Body of pancreas (tissue), 4 donors: Measurements from ENCODE around the gene SLC9A9. TPM values are rescaled to one million over a fixed set of nuclear protein-coding genes. Genes with fewer than 3 reads are reported as not detected.

Source experiments
- ATAC-seq: fragments of 150-250 bp; one replicate; pipeline ENCODE4 v1.9.1; 2016
- DNase-seq, 4 donors: peaks; one replicate each; pipeline ENCODE4 v3.0.0-alpha.2; 2019
- H3K27ac ChIP-seq, 4 donors: fragments of 200-600 bp; sonication (generic); 1 replicate in 3 of 4; 2 replicates in 1 of 4; pipeline versions ENCODE4 v1.5.1 to v1.6.1; 2016 to 2019; ENCODE audit warnings: mild to moderate bottlenecking in 1 of 4, mixed read lengths in 1 of 4, moderate library complexity in 1 of 4
- H3K27me3 ChIP-seq, 2 donors: fragments of 200-600 bp; sonication (generic); one replicate each; pipeline ENCODE4 v1.6.0; 2016; ENCODE audit warnings: mild to moderate bottlenecking in 1 of 2
- H3K36me3 ChIP-seq, 2 donors: fragments of 200-600 bp; sonication (generic); replicated peaks in 1 of 2; 2 replicates each; pipeline ENCODE4 v1.5.1; 2016; ENCODE audit warnings: low read depth in 2 of 2; ENCODE audit not compliant: insufficient read depth in 1 of 2
- H3K4me1 ChIP-seq: fragments of 200-600 bp; sonication (generic); one replicate; pipeline ENCODE4 v1.6.0; 2016
- H3K4me3 ChIP-seq, 2 donors: fragments of 200-600 bp; sonication (generic); 1 replicate in 1 of 2; 2 replicates in 1 of 2; pipeline ENCODE4 v1.5.1; 2016 to 2019
- H3K9me3 ChIP-seq, 3 donors: fragments of 200-600 bp; sonication (generic); 1 replicate in 2 of 3; 2 replicates in 1 of 3; pipeline ENCODE4 v1.5.1; 2016
- CTCF ChIP-seq, 7 experiments: fragments of 450-650 bp in 4 of 7; fragments of 200-600 bp in 3 of 7; sonication (generic) in 3 of 7; IDR thresholded peaks; one replicate each; pipeline ENCODE4 v1.5.1; 2016 to 2019; ENCODE audit warnings: antibody characterized with exemption in 7 of 7
- POLR2A ChIP-seq, 3 donors: fragments of 450-650 bp; IDR thresholded peaks; one replicate each; pipeline ENCODE4 v1.6.1; 2016; ENCODE audit warnings: antibody characterized with exemption in 3 of 3, mild to moderate bottlenecking in 2 of 3
- WGBS, 2 donors: methylation state at CpG; one replicate each; pipeline ENCODE4 v1.1.5; 2017; 5-methylcytosine and 5-hydroxymethylcytosine counted together
- intact Hi-C: fragments of 100-400 bp; cut with DNase I; formaldehyde crosslinking; loops from one replicate; pipeline ENCODE4 v1.15.1; 2023
- total RNA-seq, 2 donors: library from RNA; depleted of rRNA; stranded (reverse); fragments of >200 nt; gene quantifications; one replicate each; pipeline ENCODE4 v1.1.0, GENCODE V29; 2016

Gene SLC9A9
- total RNA-seq, 2 donors from 2014 or later, result 1.6 to 2.3 TPM

GRCh38 chr3:143693506-143693905 is 154.8 kb downstream of the SLC9A9 start:
- TF ChIP-seq CTCF (IDR thresholded peaks at IDR 0.05) (no peak), POLR2A (IDR thresholded peaks at IDR 0.05) (no peak)
- Histone ChIP-seq H3K9me3 (no peaks in the 10 kb centered on the region), H3K4me3 (no peak overlapping the region), H3K27me3 (no peaks in the 10 kb centered on the region), H3K4me1 (no peaks in the 10 kb centered on the region), H3K36me3 (no peaks in the 10 kb centered on the region), H3K27ac (no peak overlapping the region)
- intact Hi-C loops, result no loop called here
- whole genome bisulfite sequencing, 2 donors, result 38 to 63% methylated on average over 1 of the region's 1 CpG
- DNase-seq (no peak), ATAC-seq (no peak)

GRCh38 chr3:143686638-143687197 is 161.6 kb downstream of the SLC9A9 start:
- DNase-seq, result no peak
- no peak overlapping the region for H3K27ac ChIP-seq
- H3K27me3 ChIP-seq, result no peaks in the 10 kb centered on the region
- WGBS, 2 donors, result 39 to 49% methylated on average over 5 of the region's 5 CpGs
- TF ChIP-seq CTCF (IDR thresholded peaks at IDR 0.05) (no peak), POLR2A (IDR thresholded peaks at IDR 0.05) (no peak)
- no peak for ATAC-seq
- H3K9me3 ChIP-seq, result no peaks in the 10 kb centered on the region
- intact Hi-C loops, result no loop called here
- H3K4me3 ChIP-seq, result no peak overlapping the region
- no peaks in the 10 kb centered on the region for H3K36me3 ChIP-seq
- no peaks in the 10 kb centered on the region for H3K4me1 ChIP-seq

GRCh38 chr3:143685491-143685890 is 162.8 kb downstream of the SLC9A9 start:
- no peaks in the 10 kb centered on the region for H3K9me3 ChIP-seq
- DNase-seq, result no peak
- no peaks in the 10 kb centered on the region for H3K4me1 ChIP-seq
- WGBS, 2 donors, result 33 to 42% methylated on average over 1 of the region's 1 CpG
- ATAC-seq, result no peak
- no peaks in the 10 kb centered on the region for H3K27me3 ChIP-seq
- intact Hi-C loops, result no loop called here
- H3K4me3 ChIP-seq, result no peak overlapping the region
- no peaks in the 10 kb centered on the region for H3K36me3 ChIP-seq
- no peak for TF ChIP-seq CTCF (IDR thresholded peaks at IDR 0.05)
- no peak for TF ChIP-seq POLR2A (IDR thresholded peaks at IDR 0.05)
- H3K27ac ChIP-seq, result no peak overlapping the region

- Histone ChIP-seq H3K9me3 (no peaks in the 10 kb centered on the region), H3K36me3 (no peaks in the 10 kb centered on the region), H3K4me3 (no peak overlapping the region), H3K4me1 (no peaks in the 10 kb centered on the region), H3K27me3 (no peaks in the 10 kb centered on the region), H3K27ac (no peak overlapping the region)
- no peak for TF ChIP-seq CTCF (IDR thresholded peaks at IDR 0.05)
- TF ChIP-seq POLR2A (IDR thresholded peaks at IDR 0.05), result no peak
- intact Hi-C loops, result no loop called here
- ATAC-seq (no peak), DNase-seq (no peak)
Observed at GRCh38 chr3:143677430-143677829, 170.8 kb downstream of the SLC9A9 start.

- H3K4me1 ChIP-seq, result no peaks in the 10 kb centered on the region
- H3K27ac ChIP-seq, result no peak overlapping the region
- H3K36me3 ChIP-seq, result no peaks in the 10 kb centered on the region
- no peak for DNase-seq
- intact Hi-C loops, result no loop called here
- no peak for ATAC-seq
- 50 to 55% methylated on average over 3 of the region's 3 CpGs for WGBS, 2 donors
- H3K27me3 ChIP-seq, result no peaks in the 10 kb centered on the region
- H3K4me3 ChIP-seq, result no peak overlapping the region
- H3K9me3 ChIP-seq, result no peaks in the 10 kb centered on the region
- no peak for TF ChIP-seq POLR2A (IDR thresholded peaks at IDR 0.05)
- no peak for TF ChIP-seq CTCF (IDR thresholded peaks at IDR 0.05)
Observed at GRCh38 chr3:143676747-143677146, 171.5 kb downstream of the SLC9A9 start.
